ENCODE results near the gene ALG9.

Gene ALG9

GRCh38 chr11:111836721-111837120 is 34.7 kb downstream of the ALG9 start:
- DNase-seq, result no peak

GRCh38 chr11:111836162-111836561 is 35.2 kb downstream of the ALG9 start:
- DNase-seq, result no peak

GRCh38 chr11:111835665-111836064 is 35.7 kb downstream of the ALG9 start:
- no peak for DNase-seq

GRCh38 chr11:111834432-111835163 is 36.8 kb downstream of the ALG9 start:
- DNase-seq, result no peak

- DNase-seq, result no peak
Observed at GRCh38 chr11:111833524-111833923, 37.9 kb downstream of the ALG9 start.

GRCh38 chr11:111829185-111829968 is 42.0 kb downstream of the ALG9 start:
- no peak for DNase-seq

GRCh38 chr11:111826322-111826950 is 44.9 kb downstream of the ALG9 start:
- no peak for DNase-seq

- DNase-seq, result no peak
Observed at GRCh38 chr11:111823629-111824028, 47.8 kb downstream of the ALG9 start.

GRCh38 chr11:111823131-111823530 is 48.2 kb downstream of the ALG9 start:
- no peak for DNase-seq

GRCh38 chr11:111819829-111820237 is 51.5 kb downstream of the ALG9 start:
- no peak for DNase-seq

GRCh38 chr11:111819161-111819828 is 52.1 kb downstream of the ALG9 start:
- DNase-seq, result no peak

- no peak for DNase-seq
Observed at GRCh38 chr11:111815489-111815888, 55.9 kb downstream of the ALG9 start.

GRCh38 chr11:111814557-111815320 is 56.6 kb downstream of the ALG9 start:
- peak in 1 of 58 donors; percentile 13 for DNase-seq

GRCh38 chr11:111814106-111814505 is 57.3 kb downstream of the ALG9 start:
- no peak for DNase-seq

- DNase-seq, result no peak
Observed at GRCh38 chr11:111812211-111812610, 59.2 kb downstream of the ALG9 start.

GRCh38 chr11:111811445-111811844 is 59.9 kb downstream of the ALG9 start:
- no peak for DNase-seq

GRCh38 chr11:111808834-111809233 is 62.5 kb downstream of the ALG9 start:
- DNase-seq, result no peak

- DNase-seq, result no peak
Observed at GRCh38 chr11:111808063-111808588, 63.3 kb downstream of the ALG9 start.

GRCh38 chr11:111807076-111807475 is 64.3 kb downstream of the ALG9 start:
- DNase-seq, result no peak

- DNase-seq, result no peak
Observed at GRCh38 chr11:111801135-111801534, 70.2 kb downstream of the ALG9 start.

- peak in 1 of 58 donors; percentile 12 for DNase-seq
Observed at GRCh38 chr11:111798279-111798678, 73.1 kb downstream of the ALG9 start.
